Measurements from ENCODE around the gene LRRK2.
"Not testable (repeated sequence)": the region's sequence is repeated elsewhere in the genome, so short reads cannot be mapped to it uniquely, and the experiment has no call there.

The LRRK2 gene

DNA sequence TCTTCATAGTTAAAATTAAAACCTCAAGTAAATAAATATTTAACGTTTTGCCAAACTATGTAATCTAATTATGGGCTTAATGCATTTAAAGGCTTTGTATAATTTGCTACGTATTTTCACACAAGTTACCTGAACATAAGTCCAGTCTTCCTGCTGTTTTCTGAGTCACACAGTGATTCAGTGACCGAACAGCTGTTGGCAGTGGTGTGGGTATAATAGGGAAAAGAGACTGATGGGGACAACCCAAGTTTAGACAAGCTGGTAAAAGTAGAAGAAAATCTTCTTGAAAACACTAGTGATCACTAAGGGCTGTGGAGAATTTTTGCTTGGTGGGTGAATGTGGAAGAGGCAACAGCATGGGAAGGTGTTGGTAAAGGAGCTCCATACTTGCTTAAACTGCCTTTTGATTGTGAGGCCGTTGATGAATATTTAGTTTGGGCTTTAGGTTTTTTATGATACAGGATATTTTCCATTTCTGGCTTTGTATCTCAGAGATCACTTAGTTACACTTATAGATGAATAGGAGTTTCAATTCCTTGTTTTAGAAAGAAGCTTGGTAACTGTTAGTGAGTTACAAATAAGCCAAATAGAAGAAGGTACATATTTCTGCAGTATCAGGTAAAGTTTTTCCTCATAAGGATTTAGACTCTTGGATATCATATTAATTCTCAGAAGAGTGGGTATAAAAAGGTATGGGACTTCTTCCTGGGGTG is 23.9 kb downstream of the LRRK2 start:
- no peak for DNase-seq (ENCODE audit: low spot score)

DNA sequence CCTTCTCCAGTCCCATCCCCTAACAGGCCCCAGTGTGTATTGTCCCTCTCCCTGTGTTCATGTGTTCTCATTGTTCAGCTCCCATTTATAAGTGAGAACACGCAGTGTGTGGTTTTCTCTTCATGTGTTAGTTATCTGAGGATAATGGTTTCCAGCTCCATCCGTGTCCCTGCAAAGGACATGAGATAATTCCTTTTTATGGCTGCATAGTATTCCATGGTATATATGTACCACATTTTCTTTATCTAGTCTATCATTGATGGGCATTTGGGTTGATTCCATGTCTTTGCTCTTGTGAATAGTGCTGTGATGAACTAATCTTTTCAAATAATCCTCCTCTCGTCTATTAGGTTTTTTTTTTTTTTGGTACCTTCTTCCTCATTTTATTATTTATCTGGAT is 25.9 kb downstream of the LRRK2 start:
- DNase-seq (ENCODE audit: low spot score), result not testable (repeated sequence)

DNA sequence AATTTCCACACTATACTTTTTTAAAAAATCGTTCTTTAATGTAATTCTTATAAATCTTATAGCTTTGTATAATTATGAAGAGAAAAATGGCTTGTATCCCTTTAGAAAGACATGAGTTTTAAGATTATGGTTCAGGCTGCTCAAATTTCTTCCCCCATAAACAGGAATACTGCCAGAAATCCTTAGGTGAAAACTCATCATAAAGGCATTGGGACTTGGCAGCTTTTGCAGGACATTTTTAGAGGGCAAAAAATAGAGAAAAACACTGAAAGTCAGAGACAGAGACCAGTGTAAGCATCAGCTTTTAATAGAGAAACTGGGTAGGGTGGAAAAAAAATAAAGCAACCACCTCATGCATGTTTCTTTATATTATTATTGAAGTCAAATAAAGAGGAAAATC is 29.1 kb downstream of the LRRK2 start:
- no peak for DNase-seq (ENCODE audit: low spot score)

DNA sequence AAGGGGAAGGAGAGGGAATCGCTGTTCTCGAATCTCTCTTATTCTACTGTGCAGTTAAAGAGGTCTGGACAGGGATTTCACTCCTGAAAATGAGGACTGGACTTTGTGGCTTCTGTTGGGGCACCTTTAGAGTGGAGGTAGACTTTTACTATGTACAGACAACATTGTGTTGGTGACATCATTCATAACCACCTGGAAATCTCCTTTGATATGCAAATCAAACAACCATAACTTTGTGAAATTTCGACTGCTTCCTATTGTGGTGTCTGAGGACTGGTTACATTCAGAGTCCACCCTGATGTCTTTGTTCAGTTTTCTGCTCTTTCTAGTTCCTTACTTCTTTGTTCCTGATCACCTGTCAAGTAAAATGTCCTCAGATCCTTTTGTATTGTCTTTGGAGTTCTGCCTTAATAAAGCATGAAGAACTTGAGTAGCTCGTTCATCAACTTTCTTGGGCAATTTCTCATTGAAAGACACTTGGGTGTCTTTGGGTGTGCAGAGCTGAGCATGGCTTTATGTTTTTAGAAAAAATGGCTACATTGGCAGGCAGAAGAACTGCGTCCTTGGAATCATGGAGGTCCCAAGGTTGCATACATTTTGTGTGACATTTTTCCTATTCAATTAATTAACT is 29.8 kb downstream of the LRRK2 start:
- peak; percentile 64 for DNase-seq (ENCODE audit: low spot score)

DNA sequence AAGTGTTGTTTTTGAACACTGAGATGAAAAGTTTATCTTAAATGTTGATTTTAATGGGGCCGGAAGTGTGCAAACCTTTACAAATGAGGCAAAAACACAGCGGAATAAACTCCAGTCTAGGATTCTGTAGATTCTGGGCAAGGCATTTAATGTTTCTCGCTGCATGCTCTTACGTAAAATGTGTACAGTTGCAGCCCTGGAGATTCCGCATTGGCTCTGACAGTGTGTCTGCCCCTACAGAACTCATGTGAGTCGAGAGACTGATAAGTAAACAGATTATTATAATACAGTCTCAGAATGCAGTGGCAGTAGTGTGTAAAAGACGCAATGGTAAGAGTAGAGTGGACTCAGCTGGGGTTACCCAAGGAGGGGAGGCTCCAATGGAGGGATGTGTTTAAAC is 33.6 kb downstream of the LRRK2 start:
- DNase-seq (ENCODE audit: low spot score), result no peak

DNA sequence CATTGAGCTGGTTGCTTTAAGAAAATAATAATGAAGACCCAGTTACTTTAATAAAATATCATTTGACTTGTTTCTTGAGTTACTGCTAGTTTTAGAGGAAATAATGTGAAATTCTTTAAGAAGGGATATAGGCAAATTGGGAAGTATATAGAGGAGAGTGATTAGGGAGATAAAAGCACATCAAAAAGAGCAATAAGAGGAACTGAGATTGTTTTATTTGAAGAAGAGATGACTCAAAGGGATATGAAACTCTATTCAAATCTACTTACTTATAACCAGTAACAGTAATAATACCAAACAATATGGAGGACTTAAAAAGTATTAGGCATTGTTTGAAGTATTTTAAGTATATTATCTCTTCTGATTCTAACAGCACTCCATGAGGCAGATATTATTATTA is 37.1 kb downstream of the LRRK2 start:
- no peak for DNase-seq (ENCODE audit: low spot score)

DNA sequence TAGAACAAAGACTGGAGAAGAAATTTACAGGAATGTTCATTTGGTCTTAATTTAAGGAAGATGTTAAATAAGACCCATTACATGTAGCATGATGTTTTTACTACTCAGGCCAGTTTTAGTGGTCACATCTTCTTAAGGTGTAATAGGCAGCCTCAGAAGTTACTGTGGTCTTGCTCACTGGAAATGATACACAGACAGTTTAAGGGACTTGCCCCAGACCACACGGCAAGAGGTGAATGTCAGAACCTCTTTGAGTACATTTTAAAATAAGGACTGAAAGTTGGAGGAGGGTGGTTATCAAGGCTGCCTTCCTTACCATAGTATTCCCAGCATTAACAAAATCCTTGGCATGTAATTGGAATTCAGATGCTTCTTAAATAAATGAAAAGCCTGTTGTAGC is 37.9 kb downstream of the LRRK2 start:
- DNase-seq (ENCODE audit: low spot score), result no peak

DNA sequence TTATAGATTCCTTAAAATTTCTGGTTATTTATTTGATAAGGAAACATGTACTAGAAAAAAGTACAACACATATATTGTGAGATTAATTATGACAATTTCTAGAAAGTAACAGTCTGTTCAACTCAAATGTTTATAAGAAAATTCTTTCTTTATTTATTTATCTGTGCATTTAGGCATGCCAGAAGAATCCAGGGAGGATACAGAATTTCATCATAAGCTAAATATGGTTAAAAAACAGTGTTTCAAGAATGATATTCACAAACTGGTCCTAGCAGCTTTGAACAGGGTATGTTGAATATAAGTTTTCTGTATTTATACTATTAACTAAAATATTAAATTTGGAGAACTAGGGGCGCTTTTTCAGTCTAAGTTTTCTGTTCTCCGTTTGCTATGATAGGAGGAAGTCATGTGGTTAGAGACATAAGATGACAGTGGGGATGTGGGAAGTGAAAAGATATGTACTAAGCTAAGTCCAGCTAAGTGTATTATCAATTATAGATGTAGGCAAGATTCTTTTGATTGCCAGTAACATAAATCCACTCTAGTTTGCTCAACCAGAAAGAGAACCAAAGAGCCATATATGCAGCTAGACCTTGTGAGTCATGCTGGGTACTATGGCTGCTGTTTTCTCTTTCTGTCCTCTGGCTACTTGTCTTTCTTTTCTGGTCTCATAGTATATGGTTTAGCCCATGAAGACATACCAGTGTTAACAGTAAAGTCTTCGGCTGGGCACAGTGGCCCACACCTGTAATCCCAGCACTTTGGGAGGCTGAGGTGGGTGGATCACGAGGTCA is 39.0 kb downstream of the LRRK2 start:
- DNase-seq (ENCODE audit: low spot score), result no peak

DNA sequence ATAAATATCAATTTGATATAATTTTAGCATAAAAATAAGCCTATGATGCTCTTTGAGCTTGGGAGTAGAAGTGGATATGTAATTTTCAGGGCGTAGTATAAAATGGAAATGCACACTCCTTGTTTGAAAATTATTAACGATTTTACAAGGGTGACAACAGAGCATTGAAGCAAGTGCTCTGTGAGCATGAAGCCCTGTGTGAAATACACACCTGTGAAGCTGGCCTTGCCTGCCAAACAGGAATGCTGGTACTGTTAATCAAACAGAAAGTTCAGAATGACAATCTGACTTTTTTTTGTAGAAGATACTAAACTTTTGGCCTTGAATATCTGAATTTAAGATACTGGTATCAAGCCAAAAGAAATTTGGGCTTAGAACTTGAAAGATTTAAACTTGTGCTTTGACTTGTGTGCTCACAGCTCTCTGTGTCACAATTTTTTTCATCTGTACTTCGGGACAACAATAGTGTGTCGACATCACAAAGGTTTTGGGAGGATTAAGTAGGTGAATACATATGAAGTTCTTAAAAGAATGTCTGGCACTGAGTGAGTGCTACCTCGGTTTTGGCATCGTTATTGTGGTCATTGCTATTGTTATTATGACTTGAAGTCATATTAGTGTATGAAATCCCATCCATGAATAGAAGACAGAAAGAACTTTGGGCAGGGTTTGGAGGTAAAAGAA is 47.3 kb downstream of the LRRK2 start:
- DNase-seq (ENCODE audit: low spot score), result no peak

DNA sequence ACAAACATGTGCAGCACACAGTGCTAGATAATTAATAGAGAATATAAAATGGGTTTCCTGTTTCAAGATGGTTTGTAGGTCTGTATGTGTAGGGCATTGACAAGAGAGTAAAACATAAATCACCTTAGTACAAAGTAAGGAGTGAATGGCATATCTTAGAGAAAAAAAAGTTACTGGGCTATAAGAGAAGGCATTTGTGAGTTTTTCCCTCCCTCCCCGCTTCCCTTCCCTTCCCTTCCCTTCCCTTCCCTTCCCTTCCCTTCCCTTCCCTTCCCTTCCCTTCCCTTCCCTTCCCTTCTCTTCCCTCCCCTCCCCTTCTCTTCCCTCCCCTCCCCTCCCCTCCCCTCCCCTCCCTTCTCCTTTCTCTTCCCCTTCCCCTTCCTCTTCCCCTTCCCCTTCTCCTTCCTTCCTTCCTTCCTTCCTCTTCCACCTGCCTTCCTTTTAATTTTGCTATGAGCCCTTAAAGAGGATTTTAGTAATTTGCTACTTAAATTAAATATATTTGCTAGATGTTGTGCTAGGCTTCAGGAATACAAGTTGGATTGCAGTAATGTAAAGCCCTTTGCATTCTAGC is 57.1 kb downstream of the LRRK2 start:
- DNase-seq (ENCODE audit: low spot score), result no peak

DNA sequence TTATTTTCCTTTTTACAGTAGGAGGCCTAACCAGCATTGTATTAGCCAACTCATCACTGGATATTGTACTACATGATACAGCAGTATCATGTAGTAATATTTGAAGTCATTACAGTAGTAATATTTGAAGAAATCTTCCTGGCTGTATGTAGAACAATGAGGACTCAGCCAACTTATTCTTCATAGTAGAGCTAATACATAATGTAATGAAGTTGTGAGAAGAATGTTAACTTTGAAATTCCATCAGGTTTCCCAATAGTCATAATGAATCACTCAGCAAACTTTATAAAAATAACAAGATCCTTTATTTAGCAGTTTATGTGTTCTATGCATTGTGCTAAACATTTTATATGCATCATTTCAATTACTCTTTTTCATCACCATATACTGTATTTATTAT is 61.8 kb downstream of the LRRK2 start:
- DNase-seq (ENCODE audit: low spot score), result no peak

DNA sequence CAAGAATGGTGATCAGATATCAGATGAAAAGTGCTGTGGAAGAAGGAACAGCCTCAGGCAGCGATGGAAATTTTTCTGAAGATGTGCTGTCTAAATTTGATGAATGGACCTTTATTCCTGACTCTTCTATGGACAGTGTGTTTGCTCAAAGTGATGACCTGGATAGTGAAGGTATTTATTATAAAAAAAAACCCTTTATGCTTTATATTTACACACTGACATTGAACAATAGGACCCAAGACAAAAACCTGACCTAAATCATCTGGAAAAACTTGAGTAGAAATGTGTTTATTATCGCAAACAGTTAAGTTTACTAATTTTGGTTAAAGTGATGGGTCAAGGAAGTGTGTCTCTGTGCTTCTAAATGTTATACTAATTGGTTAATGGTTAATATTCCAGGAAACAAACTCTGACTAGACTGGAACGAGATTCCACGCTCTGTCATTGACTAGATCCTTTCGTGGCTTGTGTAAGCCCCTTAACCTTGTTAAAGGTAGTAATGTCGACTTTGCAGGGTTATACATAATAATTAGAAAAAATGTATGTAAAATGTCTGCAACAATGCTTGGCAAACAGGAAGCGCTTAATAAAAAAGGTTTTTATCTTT is 62.7 kb downstream of the LRRK2 start:
- DNase-seq (ENCODE audit: low spot score), result no peak

DNA sequence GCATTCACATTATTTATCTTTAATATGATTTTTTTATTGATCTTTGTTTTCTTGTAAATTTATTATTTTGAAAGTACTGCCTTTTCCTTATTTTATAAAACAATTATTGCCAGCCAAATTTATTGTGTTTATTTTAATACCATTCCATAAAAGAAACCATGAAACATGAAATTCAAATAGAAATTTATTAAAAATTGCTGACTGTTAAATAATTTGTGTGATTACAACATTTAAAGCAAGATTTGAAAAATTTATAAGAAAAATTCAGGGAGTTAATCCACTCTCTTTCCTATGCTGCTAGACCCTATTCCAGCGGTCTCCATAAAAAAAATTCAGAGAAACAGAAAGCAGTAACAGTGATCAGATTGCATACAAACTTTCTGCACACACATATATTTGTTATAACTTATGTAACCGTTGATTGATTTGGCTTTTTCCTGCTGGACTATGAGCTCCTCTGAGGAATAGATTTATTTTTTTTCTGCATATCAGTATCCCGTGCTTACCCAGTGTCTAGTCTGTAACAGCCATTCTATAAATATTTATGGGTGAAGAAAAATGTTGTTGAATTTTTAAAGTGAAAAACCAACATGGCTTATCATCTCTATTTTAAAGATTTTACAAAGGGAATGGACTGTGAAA is 68.1 kb downstream of the LRRK2 start:
- DNase-seq (ENCODE audit: low spot score), result no peak

DNA sequence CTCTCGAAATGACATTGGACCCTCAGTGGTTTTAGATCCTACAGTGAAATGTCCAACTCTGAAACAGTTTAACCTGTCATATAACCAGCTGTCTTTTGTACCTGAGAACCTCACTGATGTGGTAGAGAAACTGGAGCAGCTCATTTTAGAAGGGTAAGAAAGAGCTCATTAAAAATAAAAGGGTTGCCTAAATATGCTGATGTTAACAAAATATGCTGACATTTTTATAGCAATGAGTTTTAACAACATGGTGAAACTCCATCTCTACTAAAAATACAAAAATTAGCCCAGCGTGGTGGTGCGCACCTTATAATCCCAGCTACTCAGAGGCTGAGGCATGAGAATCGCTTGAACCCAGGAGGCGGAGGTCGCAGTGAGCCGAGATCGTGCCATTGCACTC is 73.5 kb downstream of the LRRK2 start:
- no peak for DNase-seq (ENCODE audit: low spot score)

DNA sequence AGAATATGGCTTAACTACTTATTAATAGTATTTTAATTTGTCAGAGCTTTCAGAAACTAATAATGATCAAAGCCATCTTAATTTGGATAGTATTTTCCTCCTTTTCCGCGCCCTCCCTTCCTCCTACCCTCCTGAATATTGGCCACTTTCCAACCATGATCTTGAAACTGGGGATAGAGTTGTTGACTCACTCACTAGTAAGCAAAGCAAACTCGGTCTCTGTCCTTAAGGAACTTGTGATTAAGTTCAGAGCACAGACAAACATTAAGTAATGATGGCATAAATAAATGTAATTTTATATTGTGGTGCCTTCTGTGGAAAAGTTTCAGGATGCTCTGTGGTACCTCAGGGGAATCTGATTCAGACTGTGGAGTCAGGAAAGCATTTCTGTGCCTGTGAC is 75.7 kb downstream of the LRRK2 start:
- DNase-seq (ENCODE audit: low spot score), result no peak

DNA sequence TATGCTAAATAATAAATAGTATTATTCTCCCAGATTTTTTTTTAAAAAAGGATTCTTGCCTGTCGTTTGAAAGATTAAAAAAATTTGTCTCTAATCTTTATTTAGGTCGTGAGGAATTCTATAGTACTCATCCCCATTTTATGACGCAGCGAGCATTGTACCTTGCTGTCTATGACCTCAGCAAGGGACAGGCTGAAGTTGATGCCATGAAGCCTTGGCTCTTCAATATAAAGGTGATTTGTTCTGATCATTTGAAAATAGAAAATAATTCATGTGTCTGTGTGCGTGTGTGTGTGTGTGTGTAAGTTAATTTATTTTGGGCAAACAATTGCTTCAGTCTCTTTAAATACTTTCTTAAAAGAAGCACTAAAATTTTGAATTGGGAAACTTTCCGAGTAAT is 84.2 kb downstream of the LRRK2 start:
- DNase-seq (ENCODE audit: low spot score), result no peak

DNA sequence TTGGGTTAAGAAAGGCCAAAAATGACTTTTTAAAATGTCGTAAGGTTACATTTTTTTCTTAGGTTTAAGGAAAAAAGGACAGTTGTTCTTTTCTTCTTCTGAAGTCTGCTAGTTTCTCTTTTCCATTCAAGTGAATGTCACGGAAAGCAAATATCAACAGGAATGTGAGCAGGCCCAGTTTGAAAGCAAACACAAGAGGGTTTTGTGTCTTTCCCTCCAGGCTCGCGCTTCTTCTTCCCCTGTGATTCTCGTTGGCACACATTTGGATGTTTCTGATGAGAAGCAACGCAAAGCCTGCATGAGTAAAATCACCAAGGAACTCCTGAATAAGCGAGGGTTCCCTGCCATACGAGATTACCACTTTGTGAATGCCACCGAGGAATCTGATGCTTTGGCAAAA is 85.4 kb downstream of the LRRK2 start:
- DNase-seq (ENCODE audit: low spot score), result no peak

DNA sequence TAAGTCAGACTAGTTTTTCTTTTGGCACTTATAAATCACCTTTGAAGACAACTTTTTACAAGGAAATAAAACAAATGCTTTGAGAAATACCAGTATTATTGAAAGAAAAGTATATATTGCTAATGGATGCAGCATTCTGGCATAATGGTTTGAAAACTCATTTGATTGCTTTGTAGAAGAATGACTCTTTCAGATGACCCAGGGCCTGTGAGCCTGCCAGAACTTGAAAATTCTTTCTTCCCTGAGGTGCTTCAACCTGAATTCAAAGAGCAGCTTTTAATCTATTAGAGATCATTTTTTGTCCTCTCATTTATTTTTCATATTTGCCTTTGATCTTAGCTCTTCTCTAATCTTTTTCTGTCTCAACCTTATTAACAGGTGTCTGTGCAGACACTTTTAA is 87.4 kb downstream of the LRRK2 start:
- no peak for DNase-seq (ENCODE audit: low spot score)

DNA sequence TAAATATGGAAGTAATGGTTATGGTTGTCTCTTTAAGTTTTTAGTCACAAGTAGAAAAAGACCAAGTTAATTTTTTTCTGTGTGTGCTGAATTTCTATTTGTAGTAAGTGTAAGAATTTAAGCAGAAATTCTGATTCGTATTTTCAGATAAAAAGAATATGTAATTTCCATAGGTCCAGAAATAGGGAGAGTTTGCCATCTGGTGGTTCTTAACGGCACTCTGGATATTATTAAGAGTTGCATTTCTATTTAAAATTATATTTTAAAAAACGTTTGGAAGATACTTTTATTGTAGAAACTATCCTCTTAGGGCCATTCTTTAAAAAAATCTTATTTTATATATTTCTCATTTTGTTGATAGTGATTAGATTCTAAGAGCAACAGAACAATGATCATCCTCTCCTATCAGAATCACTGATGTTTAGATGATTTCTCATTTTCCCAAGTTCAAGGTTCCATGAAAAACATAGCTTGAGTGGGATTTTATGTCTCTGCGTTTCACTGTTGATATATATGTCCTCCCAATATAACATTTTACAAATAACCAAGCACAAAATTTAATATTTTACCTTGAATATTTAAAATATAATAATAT is 88.3 kb downstream of the LRRK2 start:
- peak; percentile 6 for DNase-seq (ENCODE audit: low spot score)

DNA sequence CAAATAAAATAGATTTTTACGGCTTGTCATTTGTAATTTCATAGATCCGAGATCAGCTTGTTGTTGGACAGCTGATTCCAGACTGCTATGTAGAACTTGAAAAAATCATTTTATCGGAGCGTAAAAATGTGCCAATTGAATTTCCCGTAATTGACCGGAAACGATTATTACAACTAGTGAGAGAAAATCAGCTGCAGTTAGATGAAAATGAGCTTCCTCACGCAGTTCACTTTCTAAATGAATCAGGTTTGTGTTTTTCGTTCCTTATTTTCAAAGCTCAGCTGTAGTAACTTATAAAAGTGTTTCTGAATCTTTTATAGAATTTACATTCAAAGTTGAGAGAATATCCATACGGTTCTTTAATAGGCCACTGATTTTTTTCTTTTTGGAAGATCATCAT is 89.1 kb downstream of the LRRK2 start:
- DNase-seq (ENCODE audit: low spot score), result no peak

DNA sequence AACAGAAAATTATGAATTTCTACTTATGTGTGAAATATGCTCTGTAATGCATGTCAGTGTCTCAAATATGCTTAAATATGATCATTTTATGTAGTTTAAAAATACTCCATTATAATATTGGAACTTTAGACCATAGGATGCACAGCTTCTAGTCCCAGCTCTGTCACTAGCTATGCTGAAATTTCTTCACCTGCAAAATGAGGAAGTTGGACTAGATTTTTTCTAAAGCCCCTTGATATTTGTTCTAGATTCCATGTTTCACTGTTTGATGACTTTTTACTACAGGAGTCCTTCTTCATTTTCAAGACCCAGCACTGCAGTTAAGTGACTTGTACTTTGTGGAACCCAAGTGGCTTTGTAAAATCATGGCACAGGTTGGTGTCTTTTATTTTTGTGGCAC is 90.1 kb downstream of the LRRK2 start:
- DNase-seq (ENCODE audit: low spot score), result no peak

All from SW480 (cell line).